Gastrocnemius medialis (tissue), 4 donors: ENCODE data around the gene PTPN21. TPM values are rescaled to one million over a fixed set of nuclear protein-coding genes. Genes with fewer than 3 reads are reported as not detected.

Experiments used
- ATAC-seq, 2 donors: fragments of 150-250 bp; one replicate each; pipeline ENCODE4 v1.9.1; 2016
- DNase-seq, 2 donors: peaks; one replicate each; pipeline ENCODE4 v3.0.0-alpha.2; 2019
- H3K27ac ChIP-seq, 4 donors: fragments of 200-600 bp; sonication (generic); 1 replicate in 1 of 4; 2 replicates in 3 of 4; pipeline ENCODE4 v1.5.1; 2016 to 2018; ENCODE audit warnings: mild to moderate bottlenecking in 2 of 4, moderate library complexity in 1 of 4
- H3K27me3 ChIP-seq, 3 donors: fragments of 200-600 bp; sonication (generic) in 2 of 3; 1 replicate in 1 of 3; 2 replicates in 2 of 3; pipeline versions ENCODE4 v1.5.1 to v1.6.0; 2016 to 2019; ENCODE audit warnings: mild to moderate bottlenecking in 1 of 3, moderate library complexity in 1 of 3
- H3K36me3 ChIP-seq, 2 donors: fragments of 200-600 bp; sonication (generic) in 1 of 2; one replicate each; pipeline ENCODE4 v1.5.1; 2017 to 2018
- H3K4me1 ChIP-seq, 2 donors: fragments of 200-600 bp; sonication (generic) in 1 of 2; one replicate each; pipeline ENCODE4 v1.5.1; 2016 to 2017; ENCODE audit warnings: mild to moderate bottlenecking in 2 of 2
- H3K4me3 ChIP-seq, 4 donors: fragments of 200-600 bp; sonication (generic) in 3 of 4; 1 replicate in 1 of 4; 2 replicates in 3 of 4; pipeline ENCODE4 v1.5.1; 2016 to 2019; ENCODE audit warnings: mild to moderate bottlenecking in 2 of 4
- H3K9me3 ChIP-seq, 3 donors: fragments of 200-600 bp; sonication (generic) in 2 of 3; 1 replicate in 1 of 3; 2 replicates in 2 of 3; pipeline ENCODE4 v1.5.1; 2016 to 2019
- POLR2A ChIP-seq, 2 donors: fragments of 450-650 bp; IDR thresholded peaks; one replicate each; pipeline ENCODE4 v1.6.1; 2017; ENCODE audit warnings: antibody characterized with exemption in 2 of 2, mild to moderate bottlenecking in 2 of 2, moderate library complexity in 2 of 2
- in situ Hi-C, 4 donors: fragments of 200-750 bp; cut with MboI; loops; one replicate each; pipeline versions ENCODE4 v1.15.0 to v1.8.0; 2017; ENCODE audit warnings: low sequenced_read_pairs in 4 of 4
- intact Hi-C: fragments of 100-400 bp; cut with DNase I; formaldehyde crosslinking; loops from one replicate; pipeline ENCODE4 v1.15.1; 2023; ENCODE audit warnings: low total_unique reads
- total RNA-seq, 4 donors: library from RNA; depleted of rRNA; stranded (reverse); fragments of >200 nt; gene quantifications; one replicate each; pipeline versions ENCODE4 v1.1.0 to v1.2.3, GENCODE V29; 2016
- TF ChIP-seq, protein P1 (sequence below), 5 experiments: fragments of 450-650 bp in 3 of 5; fragments of 200-600 bp in 2 of 5; sonication (generic) in 2 of 5; IDR thresholded peaks in 4 of 5; conservative IDR thresholded peaks in 1 of 5; 1 replicate in 4 of 5; 2 replicates in 1 of 5; pipeline ENCODE4 v1.5.1; 2016 to 2019; ENCODE audit warnings: antibody characterized with exemption in 5 of 5, mild to moderate bottlenecking in 3 of 5, moderate library complexity in 3 of 5

PTPN21 gene
- total RNA-seq, 4 donors from 2014 or later: 5.6 to 11.1 (median 8.6) TPM

DNA sequence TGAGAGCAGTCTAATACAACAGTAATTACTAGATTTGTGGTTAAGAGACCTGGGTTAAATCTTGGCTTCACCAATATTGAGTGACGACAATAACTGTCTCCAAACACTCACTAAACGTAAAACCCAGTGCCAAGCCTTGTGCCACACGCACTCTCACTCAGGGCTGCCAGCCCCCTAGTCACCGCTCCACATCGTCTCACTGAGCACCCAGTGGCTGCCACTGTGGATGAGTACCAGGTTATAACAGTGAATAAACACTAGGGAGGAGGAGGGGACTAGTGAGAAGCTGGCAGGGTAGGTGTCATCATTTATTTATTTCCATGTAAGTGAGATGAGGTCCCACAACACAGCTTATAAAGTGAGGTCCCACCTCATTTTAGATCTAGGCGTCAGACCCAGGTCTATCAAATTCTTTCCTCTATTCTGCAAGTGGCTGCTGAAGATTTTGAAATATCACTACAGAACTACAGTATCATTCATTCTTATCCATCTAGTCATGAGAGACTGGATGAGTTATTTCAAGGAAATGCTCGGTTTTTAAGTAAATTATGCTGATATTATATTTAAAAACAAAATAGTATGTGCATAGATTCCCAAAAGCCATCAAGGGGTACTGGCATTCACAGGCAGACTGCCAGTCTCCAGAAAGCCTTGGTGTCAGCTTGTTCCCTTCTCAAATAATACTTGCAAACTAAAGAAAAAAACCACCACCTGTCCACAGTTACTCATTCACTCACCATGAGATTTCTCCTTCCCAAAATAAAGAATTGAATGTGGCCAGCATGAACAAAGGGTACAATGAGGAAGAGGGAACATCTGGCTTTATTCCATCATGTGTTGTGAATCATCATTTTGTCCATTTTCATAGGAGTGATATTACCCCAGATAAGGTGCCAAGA, 84.0 kb downstream of the PTPN21 start:
- ATAC-seq (peak in 1 of 2 donors; percentile 56), DNase-seq (no peak)
- Histone ChIP-seq H3K27ac (peak overlapping the region in 1 of 4 donors; percentile 39), H3K9me3 (no peaks in the 10 kb centered on the region), H3K4me3 (no peak overlapping the region), H3K27me3 (no peaks in the 10 kb centered on the region), H3K4me1 (peaks cover 0 to 6% of the 10 kb centered on the region in 2 donors), H3K36me3 (peaks cover 0 to 81% of the 10 kb centered on the region in 2 donors)
- in situ Hi-C loops (no loop called here), intact Hi-C loops (no loop called here)
- TF ChIP-seq, protein P1, sequence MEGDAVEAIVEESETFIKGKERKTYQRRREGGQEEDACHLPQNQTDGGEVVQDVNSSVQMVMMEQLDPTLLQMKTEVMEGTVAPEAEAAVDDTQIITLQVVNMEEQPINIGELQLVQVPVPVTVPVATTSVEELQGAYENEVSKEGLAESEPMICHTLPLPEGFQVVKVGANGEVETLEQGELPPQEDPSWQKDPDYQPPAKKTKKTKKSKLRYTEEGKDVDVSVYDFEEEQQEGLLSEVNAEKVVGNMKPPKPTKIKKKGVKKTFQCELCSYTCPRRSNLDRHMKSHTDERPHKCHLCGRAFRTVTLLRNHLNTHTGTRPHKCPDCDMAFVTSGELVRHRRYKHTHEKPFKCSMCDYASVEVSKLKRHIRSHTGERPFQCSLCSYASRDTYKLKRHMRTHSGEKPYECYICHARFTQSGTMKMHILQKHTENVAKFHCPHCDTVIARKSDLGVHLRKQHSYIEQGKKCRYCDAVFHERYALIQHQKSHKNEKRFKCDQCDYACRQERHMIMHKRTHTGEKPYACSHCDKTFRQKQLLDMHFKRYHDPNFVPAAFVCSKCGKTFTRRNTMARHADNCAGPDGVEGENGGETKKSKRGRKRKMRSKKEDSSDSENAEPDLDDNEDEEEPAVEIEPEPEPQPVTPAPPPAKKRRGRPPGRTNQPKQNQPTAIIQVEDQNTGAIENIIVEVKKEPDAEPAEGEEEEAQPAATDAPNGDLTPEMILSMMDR (IDR thresholded peaks at IDR 0.05 in 4 of 5, conservative IDR thresholded peaks at IDR 0.05 in 1 of 5): no peak

GRCh38 chr14:88468406-88468805, 86.4 kb downstream of the PTPN21 start:
- peaks cover 0 to 65% of the 10 kb centered on the region in 2 donors for H3K36me3 ChIP-seq
- no peak for TF ChIP-seq POLR2A (IDR thresholded peaks at IDR 0.05)
- TF ChIP-seq, protein P1 (IDR thresholded peaks at IDR 0.05 in 4 of 5, conservative IDR thresholded peaks at IDR 0.05 in 1 of 5): no peak
- in situ Hi-C loops: no loop called here

DNA sequence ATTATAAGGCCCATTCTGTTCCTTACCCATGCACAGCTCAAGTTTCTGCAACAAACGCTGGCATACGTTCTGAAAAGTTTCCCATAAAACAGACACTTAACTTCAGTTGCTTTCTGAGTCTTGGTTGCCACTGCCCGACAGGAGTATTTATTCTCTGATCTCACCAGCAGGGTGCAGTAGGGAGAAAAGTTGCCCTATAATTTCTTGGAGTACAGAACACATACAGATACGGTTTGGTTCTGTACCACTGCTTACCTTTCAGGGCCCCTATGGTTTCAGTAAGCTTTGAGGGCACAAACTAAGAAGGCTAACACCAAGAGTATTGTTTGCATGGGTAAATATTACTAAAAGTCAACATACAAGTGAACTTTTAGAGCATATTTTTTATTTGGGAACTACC, 91.5 kb downstream of the PTPN21 start:
- Histone ChIP-seq H3K27me3 (no peaks in the 10 kb centered on the region), H3K4me3 (no peak overlapping the region), H3K4me1 (no peaks in the 10 kb centered on the region), H3K9me3 (no peaks in the 10 kb centered on the region), H3K27ac (no peak overlapping the region), H3K36me3 (peaks cover 0 to 33% of the 10 kb centered on the region in 2 donors)
- in situ Hi-C loops (no loop called here), intact Hi-C loops (no loop called here)
- TF ChIP-seq, protein P1 (IDR thresholded peaks at IDR 0.05 in 4 of 5, conservative IDR thresholded peaks at IDR 0.05 in 1 of 5): peak in 1 of 5 experiments; percentile 19
- TF ChIP-seq POLR2A (IDR thresholded peaks at IDR 0.05): no peak
- DNase-seq (no peak), ATAC-seq (no peak)

More at GRCh38 chr14:88468406-88468805, 86.4 kb downstream of the PTPN21 start:
- ATAC-seq: no peak
- intact Hi-C loops: no loop called here
- Histone ChIP-seq H3K4me3 (no peak overlapping the region), H3K27me3 (no peaks in the 10 kb centered on the region), H3K4me1 (peaks cover 0 to 6% of the 10 kb centered on the region in 2 donors), H3K9me3 (no peaks in the 10 kb centered on the region), H3K27ac (no peak overlapping the region)
- no peak for DNase-seq

DNA sequence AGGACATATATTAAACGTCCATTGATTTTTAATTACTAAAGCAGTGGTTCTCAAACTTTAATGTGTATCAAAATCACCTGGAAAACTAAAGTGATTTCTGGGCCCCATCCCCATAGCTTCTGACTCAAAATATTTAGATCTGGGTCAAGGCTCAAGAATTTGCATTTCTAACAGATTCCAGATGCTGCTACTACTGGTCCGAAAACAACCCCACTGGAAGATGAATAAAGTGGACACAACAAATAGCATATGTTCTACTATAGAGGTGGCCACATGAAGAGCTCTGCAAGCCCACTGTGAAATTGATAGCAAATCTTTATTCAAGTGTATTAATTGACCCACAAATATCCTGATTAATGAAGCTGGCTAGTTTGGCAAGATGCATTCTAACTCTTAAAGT, 99.9 kb downstream of the PTPN21 start:
- ATAC-seq: no peak
- intact Hi-C loops (no loop called here), in situ Hi-C loops (no loop called here)
- no peak overlapping the region for H3K27ac ChIP-seq
- no peak overlapping the region for H3K4me3 ChIP-seq
- H3K4me1 ChIP-seq: no peaks in the 10 kb centered on the region
- H3K36me3 ChIP-seq: peaks cover 0 to 7% of the 10 kb centered on the region in 2 donors
- H3K9me3 ChIP-seq: no peaks in the 10 kb centered on the region
- H3K27me3 ChIP-seq: no peaks in the 10 kb centered on the region
- TF ChIP-seq POLR2A (IDR thresholded peaks at IDR 0.05): no peak
- TF ChIP-seq, protein P1 (IDR thresholded peaks at IDR 0.05 in 4 of 5, conservative IDR thresholded peaks at IDR 0.05 in 1 of 5): no peak
- DNase-seq: no peak
